ENCODE measurements around the gene CAPN14.

CAPN14 gene

GRCh38 chr2:31251018-31251417 is 33.7 kb upstream of the CAPN14 start:
- DNase-seq (ENCODE audit: low read depth), result no peak
- H3K4me3 ChIP-seq (ENCODE audit: control insufficient read depth, low read depth, low read length), result no peak overlapping the region
- TF ChIP-seq CTCF (conservative IDR thresholded peaks at IDR 0.05; ENCODE audit: control insufficient read depth, insufficient read depth, low read depth, low read length), result no peak

GRCh38 chr2:31249009-31249690 is 31.8 kb upstream of the CAPN14 start:
- no peak overlapping the region for H3K4me3 ChIP-seq (ENCODE audit: control insufficient read depth, low read depth, low read length)
- no peak for DNase-seq (ENCODE audit: low read depth)
- TF ChIP-seq CTCF (conservative IDR thresholded peaks at IDR 0.05; ENCODE audit: control insufficient read depth, insufficient read depth, low read depth, low read length), result no peak

- no peak for TF ChIP-seq CTCF (conservative IDR thresholded peaks at IDR 0.05; ENCODE audit: control insufficient read depth, insufficient read depth, low read depth, low read length)
- H3K4me3 ChIP-seq (ENCODE audit: control insufficient read depth, low read depth, low read length), result no peak overlapping the region
- no peak for DNase-seq (ENCODE audit: low read depth)
Observed at GRCh38 chr2:31248139-31248538, 30.8 kb upstream of the CAPN14 start.

GRCh38 chr2:31247711-31248110 is 30.4 kb upstream of the CAPN14 start:
- H3K4me3 ChIP-seq (ENCODE audit: control insufficient read depth, low read depth, low read length), result no peak overlapping the region
- no peak for TF ChIP-seq CTCF (conservative IDR thresholded peaks at IDR 0.05; ENCODE audit: control insufficient read depth, insufficient read depth, low read depth, low read length)
- no peak for DNase-seq (ENCODE audit: low read depth)

- no peak for TF ChIP-seq CTCF (conservative IDR thresholded peaks at IDR 0.05; ENCODE audit: control insufficient read depth, insufficient read depth, low read depth, low read length)
- DNase-seq (ENCODE audit: low read depth), result peak; percentile 37
- no peak overlapping the region for H3K4me3 ChIP-seq (ENCODE audit: control insufficient read depth, low read depth, low read length)
Observed at GRCh38 chr2:31246184-31246852, 29.0 kb upstream of the CAPN14 start.

GRCh38 chr2:31244101-31244500 is 26.8 kb upstream of the CAPN14 start:
- TF ChIP-seq CTCF (conservative IDR thresholded peaks at IDR 0.05; ENCODE audit: control insufficient read depth, insufficient read depth, low read depth, low read length), result no peak
- H3K4me3 ChIP-seq (ENCODE audit: control insufficient read depth, low read depth, low read length), result no peak overlapping the region
- no peak for DNase-seq (ENCODE audit: low read depth)

Data from fibroblast of mammary gland (primary cell).